CD4-positive, alpha-beta memory T cell (primary cell): ENCODE data around the gene ENPP3. TPM values are rescaled to one million over a fixed set of nuclear protein-coding genes. Genes with fewer than 3 reads are reported as not detected.

ENCODE experiments used
- CTCF ChIA-PET: fragments of 350-600 bp; sonication (Branson Sonifier 250); formaldehyde crosslinking; loops from one replicate; lab custom pipeline; 2021; ENCODE audit warnings: inconsistent platforms; ENCODE audit not compliant: partially characterized antibody; lab: Charles Lee
- POLR2A ChIA-PET: fragments of 350-600 bp; sonication (Branson Sonifier 250); formaldehyde crosslinking; loops from one replicate; lab custom pipeline; 2021; ENCODE audit not compliant: partially characterized antibody; lab: Charles Lee
- DNase-seq, 5 donors: peaks; one replicate each; pipeline versions ENCODE4 v3.0.0 to v3.0.0-alpha.2; 2020 to 2022; ENCODE audit warnings: mixed read lengths in 1 of 5
- H3K27ac ChIP-seq: one replicate; pipeline ENCODE4 v1.7.0; 2013; ENCODE audit warnings: low read depth, low read length
- H3K27me3 ChIP-seq: 2 replicates; pipeline ENCODE4 v1.7.0; 2013; ENCODE audit warnings: mild to moderate bottlenecking, low read length, moderate library complexity; ENCODE audit not compliant: insufficient read depth
- H3K36me3 ChIP-seq: 2 replicates; pipeline ENCODE4 v1.7.0; 2013; ENCODE audit warnings: mild to moderate bottlenecking, low read length, moderate library complexity; ENCODE audit not compliant: insufficient read depth
- H3K4me1 ChIP-seq: 2 replicates; pipeline ENCODE4 v1.7.0; 2013; ENCODE audit warnings: mild to moderate bottlenecking, low read length, moderate library complexity; ENCODE audit not compliant: insufficient read depth
- H3K4me3 ChIP-seq, 2 donors: one replicate each; pipeline ENCODE4 v1.7.0; 2013; ENCODE audit warnings: low read length in 2 of 2, mild to moderate bottlenecking in 1 of 2
- H3K9me3 ChIP-seq, 2 donors: one replicate each; pipeline ENCODE4 v1.7.0; 2013; ENCODE audit warnings: low read length in 2 of 2, control low read depth in 1 of 2; ENCODE audit not compliant: control insufficient read depth in 1 of 2
- H3K27ac Mint-ChIP-seq, 7 donors: one replicate each; pipeline ENCODE4 v1.8.0; 2020 to 2021; ENCODE audit warnings: mixed read lengths in 7 of 7, mild to moderate bottlenecking in 6 of 7, inconsistent platforms in 3 of 7, moderate library complexity in 3 of 7
- H3K27me3 Mint-ChIP-seq, 2 donors: one replicate each; pipeline ENCODE4 v1.8.0; 2020 to 2021; ENCODE audit warnings: mixed read lengths in 2 of 2
- H3K36me3 Mint-ChIP-seq, 2 donors: one replicate each; pipeline ENCODE4 v1.8.0; 2020 to 2021; ENCODE audit warnings: mixed read lengths in 2 of 2, inconsistent platforms in 1 of 2, mild to moderate bottlenecking in 1 of 2
- H3K4me1 Mint-ChIP-seq, 4 donors: one replicate each; pipeline ENCODE4 v1.8.0; 2020 to 2021; ENCODE audit warnings: mixed read lengths in 4 of 4, mild to moderate bottlenecking in 1 of 4
- H3K4me3 Mint-ChIP-seq, 8 donors: one replicate each; pipeline ENCODE4 v1.8.0; 2020 to 2021; ENCODE audit warnings: mixed read lengths in 8 of 8, mild to moderate bottlenecking in 7 of 8, moderate library complexity in 6 of 8, inconsistent platforms in 3 of 8
- H3K9me3 Mint-ChIP-seq, 8 donors: one replicate each; pipeline ENCODE4 v1.8.0; 2020 to 2021; ENCODE audit warnings: mixed read lengths in 8 of 8, mild to moderate bottlenecking in 5 of 8, inconsistent platforms in 3 of 8, moderate library complexity in 1 of 8
- intact Hi-C: fragments of 100-400 bp; cut with micrococcal nuclease; formaldehyde crosslinking; loops from one replicate; pipeline ENCODE4 v1.15.1; 2023
- polyA plus RNA-seq, 2 donors: library from polyadenylated mRNA; unstranded; fragments of 300-500 nt; fragmentation: Illumina TruSeq; gene quantifications; one replicate each; pipeline ENCODE4 v1.2.3, GENCODE V29; 2021
- total RNA-seq, 2 experiments: library from RNA; stranded (reverse); gene quantifications; one replicate each; pipeline ENCODE4 v1.2.3, GENCODE V29; 2021

ENPP3 gene
- total and polyA plus RNA-seq, 4 experiments from 2014 or later = 0.15 to 0.79 (median 0.28) TPM

GRCh38 chr6:131642565-131642964, 5.5 kb downstream of the ENPP3 start:
- Mint-ChIP-seq H3K4me1 (no peaks in the 10 kb centered on the region), H3K27ac (no peak overlapping the region), H3K36me3 (no peaks in the 10 kb centered on the region), H3K4me3 (no peak overlapping the region), H3K27me3 (peaks cover 0 to 3% of the 10 kb centered on the region in 2 donors), H3K9me3 (peaks cover 0 to 1% (median 0%) of the 10 kb centered on the region in 8 donors)
- DNase-seq = no peak
- Histone ChIP-seq H3K27me3 (no peaks in the 10 kb centered on the region), H3K4me1 (no peaks in the 10 kb centered on the region), H3K9me3 (no peaks in the 10 kb centered on the region), H3K27ac (no peak overlapping the region), H3K4me3 (no peak overlapping the region), H3K36me3 (no peaks in the 10 kb centered on the region)
- POLR2A ChIA-PET = no interaction called here
- intact Hi-C loops = no loop called here
- CTCF ChIA-PET = no interaction called here

GRCh38 chr6:131642987-131643611, 6.0 kb downstream of the ENPP3 start:
- Histone ChIP-seq H3K27me3 (no peaks in the 10 kb centered on the region), H3K9me3 (no peaks in the 10 kb centered on the region), H3K4me1 (no peaks in the 10 kb centered on the region), H3K27ac (no peak overlapping the region), H3K4me3 (no peak overlapping the region), H3K36me3 (no peaks in the 10 kb centered on the region)
- CTCF ChIA-PET = no interaction called here
- POLR2A ChIA-PET = no interaction called here
- Mint-ChIP-seq H3K9me3 (peaks cover 0 to 1% (median 0%) of the 10 kb centered on the region in 8 donors), H3K36me3 (no peaks in the 10 kb centered on the region), H3K4me3 (no peak overlapping the region), H3K27me3 (peaks cover 0 to 2% of the 10 kb centered on the region in 2 donors), H3K4me1 (no peaks in the 10 kb centered on the region), H3K27ac (no peak overlapping the region)
- no peak for DNase-seq
- intact Hi-C loops = no loop called here

- intact Hi-C loops = no loop called here
- Mint-ChIP-seq H3K27ac (no peak overlapping the region), H3K9me3 (peaks cover 0 to 1% (median 0%) of the 10 kb centered on the region in 8 donors), H3K27me3 (peaks cover 0 to 1% of the 10 kb centered on the region in 2 donors), H3K4me1 (no peaks in the 10 kb centered on the region), H3K4me3 (no peak overlapping the region), H3K36me3 (no peaks in the 10 kb centered on the region)
- no peak for DNase-seq
- no peaks in the 10 kb centered on the region for H3K4me1 ChIP-seq
- no peaks in the 10 kb centered on the region for H3K9me3 ChIP-seq
- ChIA-PET CTCF (no interaction called here), POLR2A (no interaction called here)
- H3K4me3 ChIP-seq = no peak overlapping the region
- no peak overlapping the region for H3K27ac ChIP-seq
- no peaks in the 10 kb centered on the region for H3K27me3 ChIP-seq
- no peaks in the 10 kb centered on the region for H3K36me3 ChIP-seq
These were observed 6.9 kb downstream of the ENPP3 start for GRCh38 chr6:131643855-131644460.

DNA sequence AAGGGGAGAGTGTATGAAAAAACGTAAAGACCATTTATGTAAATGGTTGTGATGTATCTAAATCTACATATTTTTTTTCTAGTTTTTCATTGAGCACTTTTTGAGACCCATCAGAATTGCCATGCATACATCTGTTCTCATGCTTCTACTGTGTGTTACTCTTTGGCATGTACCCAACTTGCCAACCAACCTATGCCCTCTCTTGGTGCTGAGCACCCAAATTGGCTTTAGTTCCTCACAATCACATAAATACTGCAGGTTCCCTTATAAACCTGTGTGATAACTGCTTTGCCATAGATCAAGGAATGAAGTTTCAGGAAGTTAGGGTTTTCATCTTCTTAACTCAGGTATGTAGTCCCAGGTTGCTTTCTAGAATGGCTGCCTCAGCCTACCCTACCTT, 7.8 kb downstream of the ENPP3 start:
- intact Hi-C loops = no loop called here
- Mint-ChIP-seq H3K4me3 (no peak overlapping the region), H3K27me3 (peaks cover 1 to 2% of the 10 kb centered on the region in 2 donors), H3K4me1 (no peaks in the 10 kb centered on the region), H3K36me3 (no peaks in the 10 kb centered on the region), H3K9me3 (peaks cover 0 to 1% (median 0%) of the 10 kb centered on the region in 8 donors), H3K27ac (no peak overlapping the region)
- Histone ChIP-seq H3K9me3 (no peaks in the 10 kb centered on the region), H3K4me1 (no peaks in the 10 kb centered on the region), H3K36me3 (no peaks in the 10 kb centered on the region), H3K4me3 (no peak overlapping the region), H3K27ac (no peak overlapping the region), H3K27me3 (no peaks in the 10 kb centered on the region)
- DNase-seq = no peak
- POLR2A ChIA-PET = no interaction called here
- CTCF ChIA-PET = no interaction called here

DNA sequence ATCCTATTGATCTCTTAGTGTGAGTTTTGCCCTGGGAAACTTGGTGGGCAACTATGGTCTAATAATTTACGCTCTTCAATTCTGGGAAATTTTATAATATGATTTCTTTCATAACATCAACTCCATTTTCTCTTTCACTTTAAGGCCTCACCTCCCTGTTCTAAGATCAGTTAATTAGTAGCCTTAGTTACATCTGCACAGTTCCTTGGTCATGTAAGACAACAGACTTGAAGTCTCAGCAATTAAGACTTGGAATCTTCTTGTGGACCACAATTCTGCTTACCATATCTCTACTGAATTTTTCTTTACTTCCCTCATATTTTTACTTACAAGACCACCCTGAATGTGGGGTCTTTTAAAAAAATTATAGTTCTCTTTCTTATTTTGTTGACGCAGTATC, 8.7 kb downstream of the ENPP3 start:
- Mint-ChIP-seq H3K4me1 (no peaks in the 10 kb centered on the region), H3K9me3 (peaks cover 0 to 1% (median 0%) of the 10 kb centered on the region in 8 donors), H3K27ac (no peak overlapping the region), H3K27me3 (peaks cover 1 to 2% of the 10 kb centered on the region in 2 donors), H3K4me3 (no peak overlapping the region), H3K36me3 (no peaks in the 10 kb centered on the region)
- DNase-seq = no peak
- H3K36me3 ChIP-seq = no peaks in the 10 kb centered on the region
- no peaks in the 10 kb centered on the region for H3K27me3 ChIP-seq
- H3K9me3 ChIP-seq = no peaks in the 10 kb centered on the region
- ChIA-PET CTCF (no interaction called here), POLR2A (no interaction called here)
- intact Hi-C loops = no loop called here
- no peak overlapping the region for H3K4me3 ChIP-seq
- no peaks in the 10 kb centered on the region for H3K4me1 ChIP-seq
- no peak overlapping the region for H3K27ac ChIP-seq

GRCh38 chr6:131646249-131646670, 9.2 kb downstream of the ENPP3 start:
- Mint-ChIP-seq H3K27ac (no peak overlapping the region), H3K9me3 (peaks cover 0 to 1% (median 0%) of the 10 kb centered on the region in 8 donors), H3K36me3 (no peaks in the 10 kb centered on the region), H3K4me3 (no peak overlapping the region), H3K27me3 (peaks cover 1 to 2% of the 10 kb centered on the region in 2 donors), H3K4me1 (no peaks in the 10 kb centered on the region)
- CTCF ChIA-PET = no interaction called here
- no peaks in the 10 kb centered on the region for H3K36me3 ChIP-seq
- POLR2A ChIA-PET = no interaction called here
- H3K27ac ChIP-seq = no peak overlapping the region
- H3K27me3 ChIP-seq = no peaks in the 10 kb centered on the region
- no peak for DNase-seq
- no peak overlapping the region for H3K4me3 ChIP-seq
- intact Hi-C loops = no loop called here
- H3K9me3 ChIP-seq = no peaks in the 10 kb centered on the region
- H3K4me1 ChIP-seq = no peaks in the 10 kb centered on the region

DNA sequence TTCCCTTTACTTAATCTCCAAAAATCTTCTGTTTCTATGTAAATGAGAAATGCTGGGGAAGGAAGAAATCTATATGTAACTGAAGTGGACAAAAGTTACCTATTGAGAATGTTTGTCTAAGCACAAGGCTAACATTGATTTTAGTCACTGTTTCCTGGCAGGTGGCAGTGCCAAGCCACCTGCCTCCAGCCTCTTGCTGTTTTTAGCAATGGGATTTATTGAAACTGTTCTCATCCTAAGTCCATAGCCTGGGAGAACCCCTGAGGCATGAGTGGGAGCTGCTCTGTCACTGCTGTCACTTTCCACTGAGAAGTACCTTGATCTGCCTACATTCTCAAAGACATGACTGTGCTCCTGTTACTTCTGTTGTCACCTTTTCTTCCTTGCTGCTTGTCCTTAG, 14.7 kb downstream of the ENPP3 start:
- no peak overlapping the region for H3K4me3 Mint-ChIP-seq
- no peak overlapping the region for H3K27ac Mint-ChIP-seq
- H3K9me3 Mint-ChIP-seq = peaks cover 0 to 2% (median 0%) of the 10 kb centered on the region in 8 donors
- H3K4me1 ChIP-seq = no peaks in the 10 kb centered on the region
- peaks cover 2 to 3% of the 10 kb centered on the region in 2 donors for H3K27me3 Mint-ChIP-seq
- DNase-seq = no peak
- no peaks in the 10 kb centered on the region for H3K36me3 ChIP-seq
- no peaks in the 10 kb centered on the region for H3K4me1 Mint-ChIP-seq
- intact Hi-C loops = no loop called here
- H3K9me3 ChIP-seq = no peaks in the 10 kb centered on the region
- no peaks in the 10 kb centered on the region for H3K27me3 ChIP-seq
- H3K4me3 ChIP-seq = no peak overlapping the region
- peaks cover 0 to 5% of the 10 kb centered on the region in 2 donors for H3K36me3 Mint-ChIP-seq
- ChIA-PET POLR2A (no interaction called here), CTCF (no interaction called here)
- H3K27ac ChIP-seq = no peak overlapping the region
